IPS-NIHi7 (cell line): Measurements from ENCODE around the gene RNU5D-1.

ENCODE experiments used
- DNase-seq: peaks from one replicate; pipeline ENCODE4 v3.0.0; 2012; ENCODE audit warnings: mixed read lengths; ENCODE audit errors: extremely low spot score

RNU5D-1 gene

GRCh38 chr1:44733365-44733764 is 2.4 kb upstream of the RNU5D-1 start:
- no peak for DNase-seq

- no peak for DNase-seq
These were observed 5.8 kb downstream of the RNU5D-1 start for GRCh38 chr1:44724955-44725698.

GRCh38 chr1:44724296-44724954 is 6.5 kb downstream of the RNU5D-1 start:
- no peak for DNase-seq

- no peak for DNase-seq
These were observed 7.3 kb downstream of the RNU5D-1 start for GRCh38 chr1:44723496-44724295.

GRCh38 chr1:44723064-44723463 is 7.9 kb downstream of the RNU5D-1 start:
- DNase-seq = no peak

- peak; percentile 81 for DNase-seq
These were observed 9.2 kb downstream of the RNU5D-1 start for GRCh38 chr1:44721485-44722361.

- no peak for DNase-seq
These were observed 10.7 kb downstream of the RNU5D-1 start for GRCh38 chr1:44720281-44720680.

GRCh38 chr1:44719318-44719717 is 11.7 kb downstream of the RNU5D-1 start:
- no peak for DNase-seq

GRCh38 chr1:44718091-44718490 is 12.9 kb downstream of the RNU5D-1 start:
- DNase-seq = no peak

- no peak for DNase-seq
These were observed 13.3 kb downstream of the RNU5D-1 start for GRCh38 chr1:44717653-44718052.

GRCh38 chr1:44717156-44717555 is 13.8 kb downstream of the RNU5D-1 start:
- DNase-seq = no peak

- peak; percentile 86 for DNase-seq
These were observed 15.9 kb downstream of the RNU5D-1 start for GRCh38 chr1:44714944-44715571.

- DNase-seq = no peak
These were observed 16.4 kb downstream of the RNU5D-1 start for GRCh38 chr1:44714532-44714931.

GRCh38 chr1:44713321-44713781 is 17.6 kb downstream of the RNU5D-1 start:
- DNase-seq = no peak

GRCh38 chr1:44707959-44708831 is 22.8 kb downstream of the RNU5D-1 start:
- peak; percentile 60 for DNase-seq

- DNase-seq = no peak
These were observed 23.7 kb downstream of the RNU5D-1 start for GRCh38 chr1:44707112-44707881.

- DNase-seq = no peak
These were observed 25.0 kb downstream of the RNU5D-1 start for GRCh38 chr1:44705938-44706337.

GRCh38 chr1:44705470-44705869 is 25.5 kb downstream of the RNU5D-1 start:
- DNase-seq = no peak

GRCh38 chr1:44701141-44701573 is 29.8 kb downstream of the RNU5D-1 start:
- DNase-seq = no peak
